HG02571 (cell line): Measurements from ENCODE around the gene PKIB.
A peak's percentile ranks its signal among the peaks of the same experiment; 100 is the strongest.

Experiments used
- ATAC-seq: cut with Tn5 transposase; IDR thresholded peaks from one replicate; pipeline ENCODE4 v1.9.1; 2021; ENCODE audit warnings: mild to moderate bottlenecking, moderate library complexity; ENCODE audit not compliant: unreplicated experiment

PKIB gene

GRCh38 chr6:122702841-122703240 lies 92.6 kb downstream of the PKIB start:
- no peak for ATAC-seq

- no peak for ATAC-seq
Observed at GRCh38 chr6:122704066-122704465, 93.9 kb downstream of the PKIB start.

GRCh38 chr6:122709922-122710512 lies 99.8 kb downstream of the PKIB start:
- ATAC-seq = peak; percentile 71

- no peak for ATAC-seq
Observed at GRCh38 chr6:122710908-122711635, 100.9 kb downstream of the PKIB start.

- ATAC-seq = no peak
Observed at GRCh38 chr6:122712093-122712447, 101.9 kb downstream of the PKIB start.

GRCh38 chr6:122712448-122713137 lies 102.4 kb downstream of the PKIB start:
- no peak for ATAC-seq

- no peak for ATAC-seq
Observed at GRCh38 chr6:122713138-122713537, 102.9 kb downstream of the PKIB start.

GRCh38 chr6:122714059-122714458 lies 103.9 kb downstream of the PKIB start:
- ATAC-seq = no peak

- ATAC-seq = no peak
Observed at GRCh38 chr6:122715725-122716124, 105.5 kb downstream of the PKIB start.

- no peak for ATAC-seq
Observed at GRCh38 chr6:122717350-122717749, 107.1 kb downstream of the PKIB start.

GRCh38 chr6:122718616-122719015 lies 108.4 kb downstream of the PKIB start:
- no peak for ATAC-seq

GRCh38 chr6:122719176-122719575 lies 109.0 kb downstream of the PKIB start:
- no peak for ATAC-seq

GRCh38 chr6:122722746-122723145 lies 112.5 kb downstream of the PKIB start:
- ATAC-seq = no peak

GRCh38 chr6:122726649-122727048 lies 116.4 kb downstream of the PKIB start:
- no peak for ATAC-seq

GRCh38 chr6:122727244-122727643 lies 117.0 kb downstream of the PKIB start:
- ATAC-seq = no peak

- no peak for ATAC-seq
Observed at GRCh38 chr6:122730334-122730733, 120.1 kb downstream of the PKIB start.

GRCh38 chr6:122730775-122731386 lies 120.7 kb downstream of the PKIB start:
- ATAC-seq = peak; percentile 44

- ATAC-seq = no peak
Observed at GRCh38 chr6:122733259-122733658, 123.1 kb downstream of the PKIB start.

- ATAC-seq = no peak
Observed at GRCh38 chr6:122734529-122735395, 124.6 kb downstream of the PKIB start.

- ATAC-seq = no peak
Observed at GRCh38 chr6:122735582-122735981, 125.4 kb downstream of the PKIB start.

- ATAC-seq = no peak
Observed at GRCh38 chr6:122736163-122736562, 126.0 kb downstream of the PKIB start.
